Fibroblast of lung (primary cell): ENCODE measurements around the gene C22orf23. TPM values are rescaled to one million over a fixed set of nuclear protein-coding genes. Genes with fewer than 3 reads are reported as not detected.

Experiments used
- DNase-seq, 2 donors: peaks; one replicate each; pipeline versions ENCODE4 v3.0.0 to v3.0.0-alpha.2; 2010; ENCODE audit warnings: low read depth in 2 of 2
- H2AFZ ChIP-seq: 2 replicates; pipeline ENCODE4 v1.5.1; 2012; ENCODE audit warnings: low read length, control low read depth, inconsistent platforms
- H3K27ac ChIP-seq: 2 replicates; pipeline ENCODE4 v1.5.1; 2011; ENCODE audit warnings: low read length, control low read depth; ENCODE audit not compliant: insufficient read depth
- H3K27me3 ChIP-seq: 2 replicates; pipeline ENCODE4 v1.5.1; 2011; ENCODE audit warnings: mild to moderate bottlenecking, low read length; ENCODE audit not compliant: control insufficient read depth, insufficient read depth
- H3K36me3 ChIP-seq: 2 replicates; pipeline ENCODE4 v1.5.1; 2011; ENCODE audit warnings: low read length; ENCODE audit not compliant: control insufficient read depth, insufficient read depth
- H3K4me1 ChIP-seq: 2 replicates; pipeline ENCODE4 v1.5.1; 2011; ENCODE audit warnings: low read length; ENCODE audit not compliant: control insufficient read depth, insufficient read depth; ENCODE audit errors: extremely low read depth
- H3K4me2 ChIP-seq: 2 replicates; pipeline ENCODE4 v1.5.1; 2011; ENCODE audit warnings: low read length, control low read depth; ENCODE audit not compliant: insufficient read depth; ENCODE audit errors: extremely low read depth
- H3K4me3 ChIP-seq, 4 experiments: fragments of 200-600 bp in 1 of 4; sonication (generic) in 1 of 4; replicated peaks in 1 of 4; 2 replicates each; pipeline ENCODE4 v1.5.1; 2011 to 2016; ENCODE audit warnings: low read length in 4 of 4, low read depth in 3 of 4, mild to moderate bottlenecking in 3 of 4, control low read depth in 2 of 4, inconsistent platforms in 1 of 4, mixed read lengths in 1 of 4; ENCODE audit not compliant: insufficient read depth in 1 of 4; ENCODE audit errors: control extremely low read depth in 1 of 4
- H3K79me2 ChIP-seq: 2 replicates; pipeline ENCODE4 v1.5.1; 2012; ENCODE audit warnings: mild to moderate bottlenecking, low read length, inconsistent platforms; ENCODE audit not compliant: control insufficient read depth, insufficient read depth
- H3K9ac ChIP-seq: 2 replicates; pipeline ENCODE4 v1.5.1; 2011; ENCODE audit warnings: mild to moderate bottlenecking, low read length, control low read depth; ENCODE audit not compliant: insufficient read depth
- H3K9me3 ChIP-seq: 2 replicates; pipeline ENCODE4 v1.5.1; 2012; ENCODE audit warnings: low read depth, low read length; ENCODE audit not compliant: control insufficient read depth, insufficient read depth
- H4K20me1 ChIP-seq: 2 replicates; pipeline ENCODE4 v1.5.1; 2011; ENCODE audit warnings: low read length; ENCODE audit not compliant: control insufficient read depth, insufficient read depth; ENCODE audit errors: extremely low read depth
- CTCF ChIP-seq, 2 donors: IDR thresholded peaks in 1 of 2; conservative IDR thresholded peaks in 1 of 2; 1 replicate in 1 of 2; 2 replicates in 1 of 2; pipeline ENCODE4 v1.5.1; 2011 to 2012; ENCODE audit warnings: low read length in 2 of 2, control low read depth in 1 of 2, inconsistent platforms in 1 of 2, low read depth in 1 of 2, mild to moderate bottlenecking in 1 of 2
- EZH2 ChIP-seq: IDR thresholded peaks from 2 replicates; pipeline ENCODE4 v1.5.1; 2012; ENCODE audit warnings: low read length, control low read depth, mild to moderate bottlenecking; ENCODE audit errors: missing control alignments
- polyA plus RNA-seq, 2 donors: library from polyadenylated mRNA; depleted of rRNA in 1 of 2; stranded (reverse) in 1 of 2; unstranded in 1 of 2; fragments of >200 nt; gene quantifications; 2 replicates each; pipeline ENCODE4 v1.2.1, GENCODE V29; 2011 to 2012; ENCODE audit warnings: missing spikeins in 1 of 2
- total RNA-seq: library from RNA; depleted of rRNA; stranded (reverse); fragments of >200 nt; gene quantifications from 2 replicates; pipeline ENCODE4 v1.2.1, GENCODE V29; 2014

C22orf23 gene
- total and polyA plus RNA-seq, 2 donors (not counting 1 experiment from before 2014, with no cell fraction given), result 0.17 to 0.37 TPM

DNA sequence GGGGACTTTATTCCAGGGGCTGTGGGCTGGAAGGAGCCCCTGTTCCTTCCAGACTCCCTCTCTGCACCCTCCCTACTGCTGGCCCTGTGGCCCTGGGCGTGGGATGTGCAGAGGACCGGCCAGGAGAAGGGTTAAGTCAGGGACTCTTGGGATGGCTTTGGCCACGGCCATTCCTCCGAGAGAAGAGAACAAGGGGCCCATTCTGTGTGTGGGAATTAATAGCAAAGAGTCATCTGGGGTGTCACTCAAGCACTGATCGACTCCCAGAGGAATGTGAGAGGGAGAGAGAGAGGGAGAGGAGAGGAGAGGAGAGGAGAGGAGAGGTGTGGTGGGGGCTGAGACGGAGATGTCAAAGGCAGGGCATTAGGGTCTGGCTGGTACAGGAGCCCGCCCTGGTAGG lies 45.1 kb upstream of the C22orf23 start:
- H4K20me1 ChIP-seq, result no peaks in the 10 kb centered on the region
- no peak overlapping the region for H3K27ac ChIP-seq
- DNase-seq, result peak in 1 of 2 donors; percentile 6
- no peak overlapping the region for H2AFZ ChIP-seq
- no peak overlapping the region for H3K4me3 ChIP-seq
- H3K9me3 ChIP-seq, result no peaks in the 10 kb centered on the region
- no peak overlapping the region for H3K9ac ChIP-seq
- no peaks in the 10 kb centered on the region for H3K36me3 ChIP-seq
- H3K27me3 ChIP-seq, result peaks cover 4% of the 10 kb centered on the region
- no peak overlapping the region for H3K4me2 ChIP-seq
- no peaks in the 10 kb centered on the region for H3K79me2 ChIP-seq
- no peaks in the 10 kb centered on the region for H3K4me1 ChIP-seq
- no peak for TF ChIP-seq EZH2
- TF ChIP-seq CTCF (conservative IDR thresholded peaks at IDR 0.05 in 1 of 2, IDR thresholded peaks at IDR 0.05 in 1 of 2; ENCODE audit: low read depth in 1 of 2, low read length in 2 of 2), result no peak

DNA sequence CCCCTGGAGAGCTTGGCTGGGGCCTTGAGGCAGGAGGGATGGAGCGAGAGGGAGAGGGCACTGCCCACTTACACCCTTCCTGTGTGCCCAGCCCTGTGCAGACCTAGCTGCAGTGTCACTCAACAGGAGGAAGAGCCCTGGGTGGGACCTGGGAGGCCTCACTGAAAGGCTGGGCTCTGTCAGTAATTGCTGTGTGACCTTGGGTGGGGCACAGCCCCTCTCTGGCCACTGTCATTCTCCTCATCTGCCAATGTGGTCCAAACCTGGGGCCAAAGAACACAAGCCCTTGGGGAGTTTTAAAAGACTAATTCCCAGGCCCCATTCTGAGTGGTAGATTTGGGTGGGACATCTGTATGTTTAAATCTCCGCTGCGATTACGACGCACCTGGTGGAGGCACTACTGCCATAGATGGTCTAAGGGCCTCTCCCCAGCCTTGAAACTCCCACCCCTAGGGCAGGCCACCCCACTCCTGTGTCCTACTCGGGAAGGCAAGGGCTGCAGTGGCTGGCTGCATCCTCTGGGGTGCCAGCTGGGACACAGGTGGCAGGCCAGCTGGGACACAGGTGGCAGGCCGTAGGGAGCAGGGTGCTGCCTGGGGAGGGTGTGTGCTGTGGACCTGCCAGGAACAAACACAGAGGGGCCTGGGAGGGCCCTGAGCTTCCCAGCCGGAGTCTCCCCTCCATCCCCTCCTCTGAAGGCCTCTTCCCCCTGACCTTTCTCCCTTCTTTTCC lies 43.3 kb upstream of the C22orf23 start:
- H3K27ac ChIP-seq, result no peak overlapping the region
- H3K36me3 ChIP-seq, result no peaks in the 10 kb centered on the region
- no peaks in the 10 kb centered on the region for H4K20me1 ChIP-seq
- DNase-seq, result no peak
- peaks cover 4% of the 10 kb centered on the region for H3K27me3 ChIP-seq
- H3K4me2 ChIP-seq, result no peak overlapping the region
- H3K79me2 ChIP-seq, result no peaks in the 10 kb centered on the region
- no peak overlapping the region for H3K9ac ChIP-seq
- no peaks in the 10 kb centered on the region for H3K9me3 ChIP-seq
- H2AFZ ChIP-seq, result no peak overlapping the region
- TF ChIP-seq CTCF (conservative IDR thresholded peaks at IDR 0.05 in 1 of 2, IDR thresholded peaks at IDR 0.05 in 1 of 2; ENCODE audit: low read depth in 1 of 2, low read length in 2 of 2) (no peak), EZH2 (no peak)
- H3K4me1 ChIP-seq, result no peaks in the 10 kb centered on the region
- no peak overlapping the region for H3K4me3 ChIP-seq

- no peak for DNase-seq
- Histone ChIP-seq H3K9me3 (no peaks in the 10 kb centered on the region), H3K4me1 (no peaks in the 10 kb centered on the region), H4K20me1 (no peaks in the 10 kb centered on the region), H3K9ac (no peak overlapping the region), H3K27ac (no peak overlapping the region), H3K4me3 (no peak overlapping the region), H3K36me3 (no peaks in the 10 kb centered on the region), H3K4me2 (no peak overlapping the region), H2AFZ (no peak overlapping the region), H3K79me2 (no peaks in the 10 kb centered on the region), H3K27me3 (peaks cover 4% of the 10 kb centered on the region)
- no peak for TF ChIP-seq EZH2
- no peak for TF ChIP-seq CTCF (conservative IDR thresholded peaks at IDR 0.05 in 1 of 2, IDR thresholded peaks at IDR 0.05 in 1 of 2; ENCODE audit: low read depth in 1 of 2, low read length in 2 of 2)
Observed at GRCh38 chr22:37996079-37996478, 42.7 kb upstream of the C22orf23 start.
